Activated naive CD4-positive, alpha-beta T cell treated with Interleukin-2 at 50 U/mL for 16 hours (primary cell): Measurements from ENCODE around the gene RPN2.
"Not testable (repeated sequence)": the region's sequence is repeated elsewhere in the genome, so short reads cannot be mapped to it uniquely, and the experiment has no call there.

Experiments used
- DNase-seq: peaks from one replicate; pipeline ENCODE4 v3.0.0-alpha.2; 2020

Gene RPN2

GRCh38 chr20:37178839-37179682 lies at the start of gene RPN2, which contains the start of gene MROH8:
Gene RPN2, plus strand, starts transcription at chr20:37179330. Its CDS starts 27 bp downstream, at chr20:37179357.
Gene MROH8, minus strand, starts transcription at chr20:37179548.
- peak; percentile 96 for DNase-seq

- no peak for DNase-seq
These were observed 47.6 kb upstream of the RPN2 start for GRCh38 chr20:37131486-37131885.

GRCh38 chr20:37133952-37134351 lies 45.2 kb upstream of the RPN2 start:
- DNase-seq, result no peak

- no peak for DNase-seq
These were observed 41.6 kb upstream of the RPN2 start for GRCh38 chr20:37137547-37137946.

- no peak for DNase-seq
These were observed 36.4 kb upstream of the RPN2 start for GRCh38 chr20:37142708-37143107.

- no peak for DNase-seq
These were observed 34.2 kb upstream of the RPN2 start for GRCh38 chr20:37144856-37145404.

GRCh38 chr20:37147250-37147649 lies 31.9 kb upstream of the RPN2 start:
- DNase-seq, result no peak

- not testable (repeated sequence) for DNase-seq
These were observed 28.3 kb upstream of the RPN2 start for GRCh38 chr20:37150864-37151263.

- no peak for DNase-seq
These were observed 27.6 kb upstream of the RPN2 start for GRCh38 chr20:37151529-37151928.

- no peak for DNase-seq
These were observed 26.8 kb upstream of the RPN2 start for GRCh38 chr20:37152284-37152683.

GRCh38 chr20:37154684-37155298 lies 24.3 kb upstream of the RPN2 start:
- no peak for DNase-seq

- no peak for DNase-seq
These were observed 23.1 kb upstream of the RPN2 start for GRCh38 chr20:37155987-37156386.

GRCh38 chr20:37158248-37158647 lies 20.9 kb upstream of the RPN2 start:
- DNase-seq, result no peak

- no peak for DNase-seq
These were observed 18.4 kb upstream of the RPN2 start for GRCh38 chr20:37160683-37161082.

GRCh38 chr20:37161830-37162549 lies 17.1 kb upstream of the RPN2 start:
- DNase-seq, result no peak

- DNase-seq, result no peak
These were observed 16.5 kb upstream of the RPN2 start for GRCh38 chr20:37162646-37163045.

- DNase-seq, result no peak
These were observed 15.1 kb upstream of the RPN2 start for GRCh38 chr20:37163832-37164554.

GRCh38 chr20:37165031-37165430 lies 14.1 kb upstream of the RPN2 start:
- no peak for DNase-seq

- no peak for DNase-seq
These were observed 12.3 kb upstream of the RPN2 start for GRCh38 chr20:37166867-37167266.

GRCh38 chr20:37172836-37173235 lies 6.3 kb upstream of the RPN2 start:
- no peak for DNase-seq

GRCh38 chr20:37179683-37180524 lies 774 bp downstream of the RPN2 start:
- DNase-seq, result no peak

GRCh38 chr20:37185686-37186085 lies 6.6 kb downstream of the RPN2 start:
- DNase-seq, result no peak
